ENCODE data around the gene SRRM4. TPM values are rescaled to one million over a fixed set of nuclear protein-coding genes. Genes with fewer than 3 reads are reported as not detected.

Gene SRRM4
- total and polyA plus RNA-seq, 10 of the 15 experiments (the other 5 are each of a cell fraction or from before 2014, with no cell fraction given) = under 0.01 to 0.01 TPM; not detected in 8

- no peak overlapping the region for H3K4me2 ChIP-seq (ENCODE audit: control insufficient read depth, insufficient read depth)
- SMC1A ChIA-PET (ENCODE audit: uncharacterized antibody, unreplicated experiment) = no interaction called here
- FAIRE-seq (no peak), ATAC-seq (no peak), DNase-seq (ENCODE audit: low read depth, low spot score) (no peak)
- RAD21 ChIA-PET (ENCODE audit: unreplicated experiment) = no interaction called here
- no peaks in the 10 kb centered on the region for H4K20me1 ChIP-seq (ENCODE audit: control insufficient read depth, insufficient read depth)
- H3K9ac ChIP-seq (ENCODE audit: control insufficient read depth, insufficient read depth, low read length) = no peak overlapping the region
- POLR2A ChIA-PET = no interaction called here
- no peaks in the 10 kb centered on the region for H3K36me3 ChIP-seq (ENCODE audit: control insufficient read depth in 2 of 2, insufficient read depth in 2 of 2, low read length in 1 of 2)
- no TSS peak for BruUV-seq (replicated peaks)
- WGBS (ENCODE audit: insufficient coverage, insufficient replicate concordance, low lambda C conversion rate, missing lambda C conversion rate) = 16% methylated on average over 2 of the region's 2 CpGs
- no peaks in the 10 kb centered on the region for H3K9me3 ChIP-seq (replicated peaks; ENCODE audit: control insufficient read depth, insufficient read depth, low read length)
- no peak overlapping the region for H3K4me3 ChIP-seq
- CTCF ChIA-PET = interaction anchor here (0.7 to 1.7 kb wide), 2 partner anchors 53 to 61 kb away, joined by 4 read pairs; no protein-coding TSS in a partner anchor
- no peak overlapping the region for H2AFZ ChIP-seq (ENCODE audit: control insufficient read depth, low read depth, low read length)
- in situ Hi-C loops (cut with MboI) = no loop called here
- H3K27ac ChIP-seq (ENCODE audit: control insufficient read depth, insufficient read depth) = no peak overlapping the region
- no peaks in the 10 kb centered on the region for H3K4me1 ChIP-seq (ENCODE audit: control insufficient read depth, insufficient read depth, low read length)
- intact Hi-C loops (cut with micrococcal nuclease; ENCODE audit: unreplicated experiment) = loop anchor here (5.0 kb wide), 1 partner anchor 563 kb away; no protein-coding TSS in a partner anchor
- H3K27me3 ChIP-seq (replicated peaks in 1 of 2; ENCODE audit: control insufficient read depth in 2 of 2, insufficient read depth in 2 of 2, low read length in 1 of 2) = peaks cover 1 to 7% of the 10 kb centered on the region in 2 experiments; a peak in 1 of 4 replicates
- no peaks in the 10 kb centered on the region for H3K79me2 ChIP-seq (ENCODE audit: control insufficient read depth, insufficient read depth, low read length)
- TF ChIP-seq CREM (IDR thresholded peaks at IDR 0.05; ENCODE audit: low read depth) = no peak
- TF ChIP-seq, protein P1, sequence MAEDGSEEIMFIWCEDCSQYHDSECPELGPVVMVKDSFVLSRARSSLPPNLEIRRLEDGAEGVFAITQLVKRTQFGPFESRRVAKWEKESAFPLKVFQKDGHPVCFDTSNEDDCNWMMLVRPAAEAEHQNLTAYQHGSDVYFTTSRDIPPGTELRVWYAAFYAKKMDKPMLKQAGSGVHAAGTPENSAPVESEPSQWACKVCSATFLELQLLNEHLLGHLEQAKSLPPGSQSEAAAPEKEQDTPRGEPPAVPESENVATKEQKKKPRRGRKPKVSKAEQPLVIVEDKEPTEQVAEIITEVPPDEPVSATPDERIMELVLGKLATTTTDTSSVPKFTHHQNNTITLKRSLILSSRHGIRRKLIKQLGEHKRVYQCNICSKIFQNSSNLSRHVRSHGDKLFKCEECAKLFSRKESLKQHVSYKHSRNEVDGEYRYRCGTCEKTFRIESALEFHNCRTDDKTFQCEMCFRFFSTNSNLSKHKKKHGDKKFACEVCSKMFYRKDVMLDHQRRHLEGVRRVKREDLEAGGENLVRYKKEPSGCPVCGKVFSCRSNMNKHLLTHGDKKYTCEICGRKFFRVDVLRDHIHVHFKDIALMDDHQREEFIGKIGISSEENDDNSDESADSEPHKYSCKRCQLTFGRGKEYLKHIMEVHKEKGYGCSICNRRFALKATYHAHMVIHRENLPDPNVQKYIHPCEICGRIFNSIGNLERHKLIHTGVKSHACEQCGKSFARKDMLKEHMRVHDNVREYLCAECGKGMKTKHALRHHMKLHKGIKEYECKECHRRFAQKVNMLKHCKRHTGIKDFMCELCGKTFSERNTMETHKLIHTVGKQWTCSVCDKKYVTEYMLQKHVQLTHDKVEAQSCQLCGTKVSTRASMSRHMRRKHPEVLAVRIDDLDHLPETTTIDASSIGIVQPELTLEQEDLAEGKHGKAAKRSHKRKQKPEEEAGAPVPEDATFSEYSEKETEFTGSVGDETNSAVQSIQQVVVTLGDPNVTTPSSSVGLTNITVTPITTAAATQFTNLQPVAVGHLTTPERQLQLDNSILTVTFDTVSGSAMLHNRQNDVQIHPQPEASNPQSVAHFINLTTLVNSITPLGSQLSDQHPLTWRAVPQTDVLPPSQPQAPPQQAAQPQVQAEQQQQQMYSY (CRISPR knock-in tag; IDR thresholded peaks at IDR 0.05) = no peak
- TF ChIP-seq ZNF274 (IDR thresholded peaks at IDR 0.05; ENCODE audit: insufficient read depth, insufficient read length) = no peak
- TF ChIP-seq NR2C1 (IDR thresholded peaks at IDR 0.05) = no peak
- no peak for TF ChIP-seq POLR2AphosphoS5 (IDR thresholded peaks at IDR 0.05; ENCODE audit: low read length)
- TF ChIP-seq ZBTB4 (CRISPR knock-in tag; IDR thresholded peaks at IDR 0.05) = no peak
- TF ChIP-seq CHD1 (IDR thresholded peaks at IDR 0.05; ENCODE audit: low read depth, low read length) = no peak
- TF ChIP-seq IKZF2 (IDR thresholded peaks at IDR 0.05) = no peak
- no peak for TF ChIP-seq ASH2L (IDR thresholded peaks at IDR 0.05; ENCODE audit: borderline replicate concordance, low read depth)
- TF ChIP-seq TARDBP (IDR thresholded peaks at IDR 0.05; ENCODE audit: borderline replicate concordance) = no peak
- no peak for TF ChIP-seq NFYB (IDR thresholded peaks at IDR 0.05; ENCODE audit: insufficient read depth, low read depth, low read length)
- no peak for TF ChIP-seq SMAD5 (IDR thresholded peaks at IDR 0.05; ENCODE audit: low read depth)
- TF ChIP-seq TCF7 (IDR thresholded peaks at IDR 0.05; ENCODE audit: borderline replicate concordance) = no peak
- TF ChIP-seq NFYA (IDR thresholded peaks at IDR 0.05; ENCODE audit: borderline replicate concordance, low read depth, low read length) = no peak
Measured at GRCh38 chr12:118984161-118984943, 3.0 kb downstream of the SRRM4 start.
